ENCODE measurements around the gene ZNHIT2.

DNA sequence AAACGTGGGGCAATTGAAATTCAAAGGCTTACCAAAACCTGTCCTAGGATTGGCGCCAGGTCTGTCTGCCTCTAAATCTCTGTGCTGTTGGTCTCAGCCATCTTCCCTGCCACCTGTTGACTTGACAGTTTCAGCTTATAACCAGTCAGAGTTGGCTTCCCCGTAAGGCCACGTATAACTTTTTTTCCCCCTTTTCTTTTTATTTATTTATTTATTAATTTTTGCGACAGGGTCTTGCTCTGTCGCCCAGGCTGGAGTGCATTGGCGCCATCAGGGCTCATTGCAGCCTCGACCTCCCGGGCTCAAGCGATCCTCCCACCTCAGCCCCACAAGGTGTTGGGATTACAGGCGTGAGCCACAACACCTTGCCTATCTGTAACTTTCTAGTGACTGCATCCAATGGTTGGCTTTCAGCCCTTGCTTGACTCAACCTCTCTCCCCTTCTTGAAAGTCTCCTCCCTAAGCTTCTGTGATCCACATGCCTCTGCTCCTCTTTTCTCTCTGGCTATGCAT, 18.2 kb upstream of the ZNHIT2 start:
- TF ChIP-seq GATA3 (IDR thresholded peaks at IDR 0.05; ENCODE audit: low read depth, low read length): no peak
- no peak for TF ChIP-seq GATA2 (IDR thresholded peaks at IDR 0.05; ENCODE audit: low read depth, low read length)

All from SH-SY5Y (cell line).